K562 (cell line): Measurements from ENCODE around the gene SEL1L. TPM values are rescaled to one million over a fixed set of nuclear protein-coding genes. Genes with fewer than 3 reads are reported as not detected.

Experiments used
- EHMT2 ChIP-seq: fragments of 450-650 bp; IDR thresholded peaks from 2 replicates; pipeline ENCODE4 v1.6.1; 2018; ENCODE audit warnings: antibody characterized with exemption
- ERF ChIP-seq: fragments of 450-650 bp; formaldehyde crosslinking; IDR thresholded peaks from 2 replicates; pipeline ENCODE4 v1.4.0; 2020; ENCODE audit warnings: mild to moderate bottlenecking, mixed read lengths
- FOXK2 ChIP-seq, 2 experiments: fragments of 450-650 bp; IDR thresholded peaks in 1 of 2; conservative IDR thresholded peaks in 1 of 2; 2 replicates each; pipeline ENCODE4 v1.6.1; 2016; ENCODE audit warnings: low read depth in 2 of 2, mild to moderate bottlenecking in 1 of 2
- HSF4 ChIP-seq: fragments of 250-450 bp; sonication (Bioruptor Pico); IDR thresholded peaks from 2 replicates; pipeline ENCODE4 v2.1.2; 2022; ENCODE audit warnings: mild to moderate bottlenecking, moderate library complexity, borderline replicate concordance
- IFI16 ChIP-seq: fragments of 250-450 bp; sonication (Bioruptor Pico); IDR thresholded peaks from 2 replicates; pipeline ENCODE4 v2.1.2; 2022; ENCODE audit warnings: mild to moderate bottlenecking, inconsistent platforms
- POLR2B ChIP-seq: fragments of 450-650 bp; IDR thresholded peaks from 2 replicates; pipeline ENCODE4 v1.6.1; 2018; ENCODE audit warnings: low read depth; ENCODE audit not compliant: partially characterized antibody
- RFX5 ChIP-seq: IDR thresholded peaks from 2 replicates; pipeline ENCODE4 v1.6.1; 2011; ENCODE audit warnings: low read depth, mild to moderate bottlenecking, improper control_type of control experiment, low read length
- SRSF1 ChIP-seq: fragments of 200-400 bp; formaldehyde crosslinking; IDR thresholded peaks from 2 replicates; pipeline ENCODE4 v1.6.1; 2017; ENCODE audit warnings: mild to moderate bottlenecking, low read depth, low read length, moderate library complexity
- ZC3H4 ChIP-seq: sonication (generic); formaldehyde crosslinking; IDR thresholded peaks from 2 replicates; pipeline ENCODE4 v1.9.0; 2021; ENCODE audit warnings: missing genetic modification reagents, borderline replicate concordance
- ZNF12 ChIP-seq: sonication (generic); formaldehyde crosslinking; IDR thresholded peaks from 2 replicates; pipeline ENCODE4 v1.4.0; 2020; ENCODE audit warnings: mild to moderate bottlenecking, missing genetic modification reagents
- ZNF175 ChIP-seq: fragments of 200-800 bp; sonication (Bioruptor generic); IDR thresholded peaks from 2 replicates; pipeline ENCODE4 v1.6.1; 2016; ENCODE audit warnings: low read depth, mild to moderate bottlenecking, missing genetic modification characterization, missing compliant biosample characterization
- ZNF408 ChIP-seq: fragments of 250-450 bp; sonication (Bioruptor Pico); IDR thresholded peaks from 2 replicates; pipeline ENCODE4 v1.4.0; 2020; ENCODE audit warnings: low read depth, mild to moderate bottlenecking, moderate library complexity
- ZNF766 ChIP-seq: fragments of 200-800 bp; sonication (Bioruptor generic); conservative IDR thresholded peaks from 2 replicates; pipeline ENCODE4 v1.6.1; 2016; ENCODE audit warnings: missing genetic modification characterization, missing compliant biosample characterization
- polyA plus RNA-seq, 8 experiments: library from polyadenylated mRNA; depleted of rRNA in 4 of 8; stranded (reverse) in 5 of 8; unstranded in 3 of 8; fragments of >200 nt; fragmentation: Nextera tagmentation in 2 of 8; fragmentation: Illumina TruSeq in 1 of 8; extraction: Ambion mirVana in 2 of 8; extraction: Trizol in 1 of 8; gene quantifications; 2 replicates each; pipeline versions ENCODE4 v1.2.1 to v1.2.3, GENCODE V29; 2011 to 2014; ENCODE audit warnings: inconsistent platforms in 1 of 8, missing spikeins in 1 of 8
- total RNA-seq, 7 experiments: library from RNA; depleted of rRNA in 6 of 7; stranded (reverse); fragments of >200 nt in 6 of 7; fragmentation: Illumina TruSeq in 2 of 7; extraction: Trizol in 2 of 7; gene quantifications; 2 replicates each; pipeline versions ENCODE4 v1.2.1 to v1.2.3, GENCODE V29; 2011 to 2021; ENCODE audit warnings: low replicate concordance in 1 of 7
- TF ChIP-seq, protein P1 (sequence below): fragments of 250-450 bp; sonication (Bioruptor Pico); IDR thresholded peaks from 2 replicates; pipeline ENCODE4 v1.5.0; 2021; ENCODE audit warnings: mild to moderate bottlenecking, moderate library complexity
- TF ChIP-seq, protein P2 (sequence below): fragments of 450-650 bp; IDR thresholded peaks from 2 replicates; pipeline ENCODE4 v1.6.1; 2017; ENCODE audit warnings: antibody characterized with exemption, mild to moderate bottlenecking
- TF ChIP-seq, protein P3 (sequence below): fragments of 250-450 bp; sonication (Bioruptor Pico); IDR thresholded peaks from 2 replicates; pipeline ENCODE4 v1.5.0; 2020; ENCODE audit warnings: mild to moderate bottlenecking

Gene SEL1L
- total and polyA plus RNA-seq, 9 of the 15 experiments (the other 6 are each of a cell fraction or from before 2014, with no cell fraction given): 7.7 to 21.1 (median 13.6) TPM

DNA sequence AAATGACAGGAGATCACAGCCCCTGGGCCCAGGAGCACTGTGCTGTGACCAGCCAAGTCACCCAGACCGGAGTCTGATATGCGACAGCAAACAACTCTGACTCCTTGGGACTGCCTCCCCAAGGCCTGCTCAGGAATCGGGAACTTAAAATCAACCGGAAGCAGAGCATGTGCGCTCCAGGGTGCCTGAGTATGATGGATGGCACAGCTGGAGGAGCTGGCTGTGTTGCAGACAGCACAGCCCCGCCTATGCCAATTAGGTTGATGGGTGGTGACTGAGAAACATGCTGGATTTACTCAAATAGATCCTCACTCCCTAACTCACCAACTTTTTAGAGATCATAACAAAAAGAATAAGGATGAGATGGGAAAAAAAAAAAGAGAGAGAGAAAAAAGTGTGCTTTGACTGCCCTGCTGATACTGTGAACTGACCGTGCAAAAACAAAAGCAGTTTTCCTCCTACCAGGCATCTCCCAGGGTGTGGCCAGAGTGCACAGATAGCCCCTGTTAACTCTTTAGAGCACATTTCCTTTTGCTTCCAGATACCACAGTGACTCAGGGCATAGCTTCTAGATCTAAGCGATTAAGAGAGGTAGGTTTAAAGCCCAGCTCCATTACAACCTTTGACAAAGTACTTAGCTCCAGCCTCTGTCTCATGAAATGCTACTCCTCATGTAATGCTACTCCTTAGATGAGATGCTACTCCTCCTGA is 106.2 kb downstream of the SEL1L start (continued):
- TF ChIP-seq, protein P1, sequence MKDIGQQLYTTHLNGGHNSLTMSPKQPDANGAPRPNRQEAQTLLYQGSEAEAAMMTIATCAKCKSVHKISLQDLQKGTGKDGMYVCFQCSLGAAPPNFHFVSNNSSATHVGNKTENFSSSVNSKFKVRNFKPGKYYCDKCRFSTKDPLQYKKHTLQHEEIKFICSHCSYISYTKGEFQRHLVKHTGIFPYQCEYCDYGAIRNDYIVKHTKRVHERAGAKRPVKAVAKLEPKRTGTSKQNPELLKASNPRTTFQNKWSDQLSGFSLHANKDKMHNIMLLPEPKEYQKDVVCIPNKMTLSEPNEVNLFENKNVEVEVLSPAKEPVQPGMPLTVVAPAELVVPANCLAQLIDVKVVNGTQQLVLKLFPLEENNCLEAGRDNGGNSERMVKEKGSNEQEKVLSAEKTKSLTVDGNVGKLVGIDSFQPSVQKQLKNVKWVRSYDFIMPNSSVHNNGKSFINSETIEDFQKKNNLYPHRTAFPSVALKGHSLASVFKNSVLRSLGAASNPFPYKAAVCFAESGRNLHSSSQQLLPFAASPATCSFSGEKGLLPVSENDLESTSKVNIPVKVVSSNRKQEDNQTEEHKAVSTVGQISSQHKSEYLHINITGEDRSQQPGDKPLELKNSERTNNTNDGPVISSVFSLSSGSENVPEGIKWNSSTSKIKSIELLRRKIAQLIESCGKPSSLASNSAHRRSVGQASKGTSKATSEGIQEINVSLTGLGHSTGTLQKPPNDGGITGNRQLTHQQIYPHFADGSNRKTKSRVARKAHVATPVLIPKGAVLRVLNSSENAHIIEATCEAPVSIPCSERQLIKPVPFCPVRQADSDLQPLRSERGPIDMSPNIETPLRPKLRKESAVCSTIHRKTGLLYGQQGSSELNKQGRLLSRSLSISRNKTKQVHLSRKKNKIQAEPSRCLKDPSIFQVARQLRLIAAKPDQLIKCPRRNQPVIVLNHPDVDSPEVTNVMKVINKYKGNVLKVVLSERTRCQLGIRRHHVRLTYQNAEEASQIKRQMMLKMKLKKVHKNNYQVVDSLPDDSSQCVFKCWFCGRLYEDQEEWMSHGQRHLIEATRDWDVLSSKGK (CRISPR knock-in tag): no peak
- TF ChIP-seq ZNF766 (CRISPR knock-in tag): no peak
- TF ChIP-seq POLR2B: peak; percentile 37
- TF ChIP-seq ERF (CRISPR knock-in tag): no peak
- no peak for TF ChIP-seq SRSF1
- no peak for TF ChIP-seq EHMT2
- TF ChIP-seq, protein P2, sequence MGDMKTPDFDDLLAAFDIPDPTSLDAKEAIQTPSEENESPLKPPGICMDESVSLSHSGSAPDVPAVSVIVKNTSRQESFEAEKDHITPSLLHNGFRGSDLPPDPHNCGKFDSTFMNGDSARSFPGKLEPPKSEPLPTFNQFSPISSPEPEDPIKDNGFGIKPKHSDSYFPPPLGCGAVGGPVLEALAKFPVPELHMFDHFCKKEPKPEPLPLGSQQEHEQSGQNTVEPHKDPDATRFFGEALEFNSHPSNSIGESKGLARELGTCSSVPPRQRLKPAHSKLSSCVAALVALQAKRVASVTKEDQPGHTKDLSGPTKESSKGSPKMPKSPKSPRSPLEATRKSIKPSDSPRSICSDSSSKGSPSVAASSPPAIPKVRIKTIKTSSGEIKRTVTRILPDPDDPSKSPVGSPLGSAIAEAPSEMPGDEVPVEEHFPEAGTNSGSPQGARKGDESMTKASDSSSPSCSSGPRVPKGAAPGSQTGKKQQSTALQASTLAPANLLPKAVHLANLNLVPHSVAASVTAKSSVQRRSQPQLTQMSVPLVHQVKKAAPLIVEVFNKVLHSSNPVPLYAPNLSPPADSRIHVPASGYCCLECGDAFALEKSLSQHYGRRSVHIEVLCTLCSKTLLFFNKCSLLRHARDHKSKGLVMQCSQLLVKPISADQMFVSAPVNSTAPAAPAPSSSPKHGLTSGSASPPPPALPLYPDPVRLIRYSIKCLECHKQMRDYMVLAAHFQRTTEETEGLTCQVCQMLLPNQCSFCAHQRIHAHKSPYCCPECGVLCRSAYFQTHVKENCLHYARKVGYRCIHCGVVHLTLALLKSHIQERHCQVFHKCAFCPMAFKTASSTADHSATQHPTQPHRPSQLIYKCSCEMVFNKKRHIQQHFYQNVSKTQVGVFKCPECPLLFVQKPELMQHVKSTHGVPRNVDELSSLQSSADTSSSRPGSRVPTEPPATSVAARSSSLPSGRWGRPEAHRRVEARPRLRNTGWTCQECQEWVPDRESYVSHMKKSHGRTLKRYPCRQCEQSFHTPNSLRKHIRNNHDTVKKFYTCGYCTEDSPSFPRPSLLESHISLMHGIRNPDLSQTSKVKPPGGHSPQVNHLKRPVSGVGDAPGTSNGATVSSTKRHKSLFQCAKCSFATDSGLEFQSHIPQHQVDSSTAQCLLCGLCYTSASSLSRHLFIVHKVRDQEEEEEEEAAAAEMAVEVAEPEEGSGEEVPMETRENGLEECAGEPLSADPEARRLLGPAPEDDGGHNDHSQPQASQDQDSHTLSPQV: peak; percentile 47
- TF ChIP-seq, protein P3, sequence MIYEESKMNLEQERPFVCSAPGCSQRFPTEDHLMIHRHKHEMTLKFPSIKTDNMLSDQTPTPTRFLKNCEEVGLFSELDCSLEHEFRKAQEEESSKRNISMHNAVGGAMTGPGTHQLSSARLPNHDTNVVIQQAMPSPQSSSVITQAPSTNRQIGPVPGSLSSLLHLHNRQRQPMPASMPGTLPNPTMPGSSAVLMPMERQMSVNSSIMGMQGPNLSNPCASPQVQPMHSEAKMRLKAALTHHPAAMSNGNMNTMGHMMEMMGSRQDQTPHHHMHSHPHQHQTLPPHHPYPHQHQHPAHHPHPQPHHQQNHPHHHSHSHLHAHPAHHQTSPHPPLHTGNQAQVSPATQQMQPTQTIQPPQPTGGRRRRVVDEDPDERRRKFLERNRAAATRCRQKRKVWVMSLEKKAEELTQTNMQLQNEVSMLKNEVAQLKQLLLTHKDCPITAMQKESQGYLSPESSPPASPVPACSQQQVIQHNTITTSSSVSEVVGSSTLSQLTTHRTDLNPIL (CRISPR knock-in tag): no peak
- TF ChIP-seq ZNF12: no peak
- no peak; the same call in 1 of the 2 replicates for TF ChIP-seq ZNF175
- TF ChIP-seq FOXK2 (conservative IDR thresholded peaks at IDR 0.05 in 1 of 2, IDR thresholded peaks at IDR 0.05 in 1 of 2; ENCODE audit: low read depth in 2 of 2): peak in 1 of 2 experiments; percentile 40; a peak in 2 of 4 replicates
- TF ChIP-seq HSF4 (CRISPR knock-in tag): no peak
- TF ChIP-seq ZNF408 (CRISPR knock-in tag): no peak
- TF ChIP-seq ZC3H4 (CRISPR knock-in tag): no peak
- no peak for TF ChIP-seq RFX5
- no peak for TF ChIP-seq IFI16 (CRISPR knock-in tag)
